ENCODE measurements around the gene SLC6A12. TPM values are rescaled to one million over a fixed set of nuclear protein-coding genes. Genes with fewer than 3 reads are reported as not detected.

Gene SLC6A12
- polyA plus RNA-seq, 1 donor from 2014 or later = 0.15 TPM

DNA sequence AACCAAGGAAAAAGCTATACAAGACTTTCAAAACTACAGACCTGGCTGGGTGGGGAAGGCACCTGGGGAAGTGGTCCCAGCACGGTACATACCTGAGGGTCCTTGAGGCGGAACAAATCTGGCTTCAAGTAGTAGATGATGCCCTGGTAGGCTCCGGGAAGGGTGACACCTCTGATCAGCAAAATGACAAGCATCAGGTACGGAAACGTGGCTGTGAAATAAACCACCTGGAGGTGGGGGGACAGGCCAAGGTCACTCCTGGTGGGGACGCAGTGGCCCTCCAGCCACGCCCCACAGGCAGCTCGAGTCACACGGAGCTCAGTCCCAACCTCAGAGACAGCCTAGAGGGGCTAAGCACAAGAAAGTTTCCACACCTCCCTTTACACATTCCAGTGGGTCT, 15.3 kb downstream of the SLC6A12 start:
- Histone ChIP-seq H3F3A (ENCODE audit: insufficient read depth, low read length, poor library complexity, severe bottlenecking) (no peaks in the 10 kb centered on the region), H3K79me2 (replicated peaks; ENCODE audit: insufficient read depth, low read length) (no peaks in the 10 kb centered on the region), H3K9me3 (ENCODE audit: low read length) (no peaks in the 10 kb centered on the region), H3K9ac (ENCODE audit: low read length) (no peak overlapping the region), H3K36me3 (ENCODE audit: insufficient read depth, low read length) (no peaks in the 10 kb centered on the region), H2AFZ (ENCODE audit: low read depth, low read length) (no peak overlapping the region), H4K20me1 (ENCODE audit: insufficient read depth) (no peaks in the 10 kb centered on the region), H3K4me2 (ENCODE audit: low read length) (no peak overlapping the region), H3K4me3 (ENCODE audit: low read length) (no peak overlapping the region), H3K27me3 (ENCODE audit: insufficient read depth, low read depth, low read length) (peaks cover 11% of the 10 kb centered on the region), H3K9me2 (ENCODE audit: insufficient read depth, low read length) (no peaks in the 10 kb centered on the region), H3K27ac (ENCODE audit: low read length) (no peak overlapping the region)
- TF ChIP-seq POLR2AphosphoS5 (IDR thresholded peaks at IDR 0.05) (no peak), EP300 (conservative IDR thresholded peaks at IDR 0.05; ENCODE audit: poor library complexity, severe bottlenecking) (no peak), TAF1 (IDR thresholded peaks at IDR 0.05; ENCODE audit: low read depth) (no peak), MXI1 (conservative IDR thresholded peaks at IDR 0.05; ENCODE audit: poor library complexity, severe bottlenecking) (no peak), EZH2 (IDR thresholded peaks at IDR 0.05; ENCODE audit: borderline replicate concordance, insufficient read depth, low read length, poor library complexity, severe bottlenecking) (no peak), SMC3 (conservative IDR thresholded peaks at IDR 0.05; ENCODE audit: poor library complexity) (no peak), RAD21 (conservative IDR thresholded peaks at IDR 0.05) (no peak)
- TF ChIP-seq, protein P1, sequence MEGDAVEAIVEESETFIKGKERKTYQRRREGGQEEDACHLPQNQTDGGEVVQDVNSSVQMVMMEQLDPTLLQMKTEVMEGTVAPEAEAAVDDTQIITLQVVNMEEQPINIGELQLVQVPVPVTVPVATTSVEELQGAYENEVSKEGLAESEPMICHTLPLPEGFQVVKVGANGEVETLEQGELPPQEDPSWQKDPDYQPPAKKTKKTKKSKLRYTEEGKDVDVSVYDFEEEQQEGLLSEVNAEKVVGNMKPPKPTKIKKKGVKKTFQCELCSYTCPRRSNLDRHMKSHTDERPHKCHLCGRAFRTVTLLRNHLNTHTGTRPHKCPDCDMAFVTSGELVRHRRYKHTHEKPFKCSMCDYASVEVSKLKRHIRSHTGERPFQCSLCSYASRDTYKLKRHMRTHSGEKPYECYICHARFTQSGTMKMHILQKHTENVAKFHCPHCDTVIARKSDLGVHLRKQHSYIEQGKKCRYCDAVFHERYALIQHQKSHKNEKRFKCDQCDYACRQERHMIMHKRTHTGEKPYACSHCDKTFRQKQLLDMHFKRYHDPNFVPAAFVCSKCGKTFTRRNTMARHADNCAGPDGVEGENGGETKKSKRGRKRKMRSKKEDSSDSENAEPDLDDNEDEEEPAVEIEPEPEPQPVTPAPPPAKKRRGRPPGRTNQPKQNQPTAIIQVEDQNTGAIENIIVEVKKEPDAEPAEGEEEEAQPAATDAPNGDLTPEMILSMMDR (IDR thresholded peaks at IDR 0.05; ENCODE audit: poor library complexity, severe bottlenecking) = no peak
- TF ChIP-seq, protein P2, sequence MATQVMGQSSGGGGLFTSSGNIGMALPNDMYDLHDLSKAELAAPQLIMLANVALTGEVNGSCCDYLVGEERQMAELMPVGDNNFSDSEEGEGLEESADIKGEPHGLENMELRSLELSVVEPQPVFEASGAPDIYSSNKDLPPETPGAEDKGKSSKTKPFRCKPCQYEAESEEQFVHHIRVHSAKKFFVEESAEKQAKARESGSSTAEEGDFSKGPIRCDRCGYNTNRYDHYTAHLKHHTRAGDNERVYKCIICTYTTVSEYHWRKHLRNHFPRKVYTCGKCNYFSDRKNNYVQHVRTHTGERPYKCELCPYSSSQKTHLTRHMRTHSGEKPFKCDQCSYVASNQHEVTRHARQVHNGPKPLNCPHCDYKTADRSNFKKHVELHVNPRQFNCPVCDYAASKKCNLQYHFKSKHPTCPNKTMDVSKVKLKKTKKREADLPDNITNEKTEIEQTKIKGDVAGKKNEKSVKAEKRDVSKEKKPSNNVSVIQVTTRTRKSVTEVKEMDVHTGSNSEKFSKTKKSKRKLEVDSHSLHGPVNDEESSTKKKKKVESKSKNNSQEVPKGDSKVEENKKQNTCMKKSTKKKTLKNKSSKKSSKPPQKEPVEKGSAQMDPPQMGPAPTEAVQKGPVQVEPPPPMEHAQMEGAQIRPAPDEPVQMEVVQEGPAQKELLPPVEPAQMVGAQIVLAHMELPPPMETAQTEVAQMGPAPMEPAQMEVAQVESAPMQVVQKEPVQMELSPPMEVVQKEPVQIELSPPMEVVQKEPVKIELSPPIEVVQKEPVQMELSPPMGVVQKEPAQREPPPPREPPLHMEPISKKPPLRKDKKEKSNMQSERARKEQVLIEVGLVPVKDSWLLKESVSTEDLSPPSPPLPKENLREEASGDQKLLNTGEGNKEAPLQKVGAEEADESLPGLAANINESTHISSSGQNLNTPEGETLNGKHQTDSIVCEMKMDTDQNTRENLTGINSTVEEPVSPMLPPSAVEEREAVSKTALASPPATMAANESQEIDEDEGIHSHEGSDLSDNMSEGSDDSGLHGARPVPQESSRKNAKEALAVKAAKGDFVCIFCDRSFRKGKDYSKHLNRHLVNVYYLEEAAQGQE (IDR thresholded peaks at IDR 0.05; ENCODE audit: borderline replicate concordance) = no peak

DNA sequence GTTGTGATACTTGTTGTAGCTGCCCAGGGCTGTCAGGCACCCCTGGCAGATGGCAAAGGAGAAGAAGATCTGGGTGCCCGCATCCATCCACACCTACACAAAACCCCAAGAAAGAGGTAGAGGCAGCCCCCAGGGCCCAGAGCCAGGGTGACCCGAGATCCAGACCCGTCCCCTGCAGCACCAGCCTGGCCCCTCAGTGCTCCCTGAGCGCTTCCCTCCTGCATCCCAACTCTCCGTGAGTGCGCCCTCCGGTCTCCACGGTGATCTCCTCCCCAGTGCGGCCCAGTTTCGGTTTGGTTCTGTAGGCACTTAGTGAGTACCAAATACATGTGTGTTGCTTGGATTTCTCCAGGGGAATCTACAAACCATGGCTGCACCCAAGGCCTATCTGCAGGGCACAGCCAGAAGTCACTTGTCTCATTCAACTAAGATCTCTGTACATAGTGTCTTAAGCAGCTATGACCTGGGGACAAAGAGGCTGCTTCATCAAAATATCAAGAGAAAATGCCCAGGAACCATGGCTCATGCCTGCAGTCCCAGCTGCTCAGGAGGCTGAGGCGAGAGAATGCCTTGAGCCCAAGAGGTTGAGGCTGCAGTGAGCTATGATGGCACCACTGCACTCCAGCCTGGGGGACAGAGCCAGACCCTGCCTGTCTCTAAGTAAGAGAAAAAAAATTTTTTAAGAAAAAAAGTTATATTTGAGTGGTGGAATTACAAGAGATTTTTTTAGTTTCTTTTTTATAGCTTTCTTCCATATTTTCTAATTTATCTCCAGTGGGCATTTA, 15.9 kb downstream of the SLC6A12 start:
- Histone ChIP-seq H3F3A (ENCODE audit: insufficient read depth, low read length, poor library complexity, severe bottlenecking) (no peaks in the 10 kb centered on the region), H3K36me3 (ENCODE audit: insufficient read depth, low read length) (no peaks in the 10 kb centered on the region), H3K4me3 (ENCODE audit: low read length) (no peak overlapping the region), H3K27ac (ENCODE audit: low read length) (no peak overlapping the region), H3K27me3 (ENCODE audit: insufficient read depth, low read depth, low read length) (peaks cover 7% of the 10 kb centered on the region), H3K9ac (ENCODE audit: low read length) (no peak overlapping the region), H2AFZ (ENCODE audit: low read depth, low read length) (no peak overlapping the region), H4K20me1 (ENCODE audit: insufficient read depth) (no peaks in the 10 kb centered on the region), H3K9me3 (ENCODE audit: low read length) (no peaks in the 10 kb centered on the region), H3K79me2 (replicated peaks; ENCODE audit: insufficient read depth, low read length) (no peaks in the 10 kb centered on the region), H3K4me2 (ENCODE audit: low read length) (no peak overlapping the region), H3K9me2 (ENCODE audit: insufficient read depth, low read length) (no peaks in the 10 kb centered on the region)
- TF ChIP-seq RAD21 (conservative IDR thresholded peaks at IDR 0.05) = no peak
- TF ChIP-seq SMC3 (conservative IDR thresholded peaks at IDR 0.05; ENCODE audit: poor library complexity) = no peak
- TF ChIP-seq, protein P1 (IDR thresholded peaks at IDR 0.05; ENCODE audit: poor library complexity, severe bottlenecking) = no peak
- TF ChIP-seq EP300 (conservative IDR thresholded peaks at IDR 0.05; ENCODE audit: poor library complexity, severe bottlenecking) = no peak
- TF ChIP-seq EZH2 (IDR thresholded peaks at IDR 0.05; ENCODE audit: borderline replicate concordance, insufficient read depth, low read length, poor library complexity, severe bottlenecking) = no peak
- TF ChIP-seq, protein P2 (IDR thresholded peaks at IDR 0.05; ENCODE audit: borderline replicate concordance) = no peak
- TF ChIP-seq MXI1 (conservative IDR thresholded peaks at IDR 0.05; ENCODE audit: poor library complexity, severe bottlenecking) = no peak
- TF ChIP-seq TAF1 (IDR thresholded peaks at IDR 0.05; ENCODE audit: low read depth) = no peak
